ENCODE data around the gene HOXA7. TPM values are rescaled to one million over a fixed set of nuclear protein-coding genes. Genes with fewer than 3 reads are reported as not detected.

Gene HOXA7
- total and polyA plus RNA-seq, 9 donors, result 0.23 to 4.5 (median 0.75) TPM

- H3K4me3 ChIP-seq, result peak overlapping the region; percentile 46
- peaks cover 2% of the 10 kb centered on the region for H3K4me1 ChIP-seq (ENCODE audit: insufficient read depth)
- no peaks in the 10 kb centered on the region for H3K36me3 ChIP-seq
- WGBS, 3 donors, result 2% methylated on average over 68 to 72 of the region's 72 CpGs
- H3K27me3 ChIP-seq, result peaks cover 18% of the 10 kb centered on the region
- no peak overlapping the region for H3K27ac ChIP-seq
- intact Hi-C loops (cut with DNase I), result loop anchor here in 1 of 4 donors (10.0 kb wide), 1 partner anchor 1320 kb away; no protein-coding TSS in a partner anchor
- TF ChIP-seq CTCF (IDR thresholded peaks at IDR 0.05) (no peak), EP300 (IDR thresholded peaks at IDR 0.05) (no peak), POLR2A (IDR thresholded peaks at IDR 0.05) (no peak)
- H3K9me3 ChIP-seq, result no peaks in the 10 kb centered on the region
- DNase-seq, result peak in 2 of 5 donors; percentile 21 to 46
Observed at GRCh38 chr7:27184337-27185012, 28.0 kb upstream of the HOXA7 start.

DNA sequence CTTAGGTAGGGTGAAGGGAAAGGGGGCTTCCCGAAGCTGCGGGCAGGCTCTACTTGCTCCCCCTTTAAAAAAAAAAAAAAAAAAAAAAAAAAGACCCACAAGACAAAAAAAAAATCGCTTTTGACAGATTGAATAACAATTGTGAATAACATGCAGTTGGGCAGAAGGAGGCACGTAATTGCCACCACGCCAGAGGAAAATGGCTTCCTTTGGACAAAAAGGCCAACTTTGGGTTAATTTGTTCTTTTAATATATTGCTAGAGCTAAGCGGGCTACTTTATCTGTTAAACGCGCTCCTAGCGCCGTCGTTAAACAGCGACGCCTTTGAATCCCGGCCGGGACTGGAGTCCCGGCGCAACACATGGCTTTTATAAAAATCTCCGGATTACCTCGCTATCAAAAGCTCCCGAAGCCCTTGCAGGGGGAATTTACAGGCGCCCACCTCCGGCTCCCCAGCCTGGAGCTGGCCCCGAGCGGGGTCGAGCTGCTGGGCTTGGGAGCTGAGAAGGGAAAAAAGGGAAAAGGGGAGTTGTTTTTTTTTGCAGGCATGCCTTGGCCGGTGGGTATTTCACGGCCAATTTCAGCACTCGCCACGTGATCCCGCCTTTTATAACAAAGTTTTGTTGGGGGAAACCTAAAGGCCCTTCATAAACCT is 27.3 kb upstream of the HOXA7 start:
- Histone ChIP-seq H3K27ac (no peak overlapping the region), H3K27me3 (peaks cover 18% of the 10 kb centered on the region), H3K36me3 (no peaks in the 10 kb centered on the region), H3K4me1 (ENCODE audit: insufficient read depth) (peaks cover 2% of the 10 kb centered on the region), H3K9me3 (no peaks in the 10 kb centered on the region), H3K4me3 (peak overlapping the region; percentile 46)
- intact Hi-C loops (cut with DNase I), result loop anchor here in 1 of 4 donors (10.0 kb wide), 1 partner anchor 1319 kb away; no protein-coding TSS in a partner anchor
- peak in 1 of 5 donors; percentile 34 for DNase-seq
- 5 to 6% (median 5%) methylated on average over 30 of the region's 30 CpGs for WGBS, 3 donors
- TF ChIP-seq EP300 (IDR thresholded peaks at IDR 0.05) (no peak), CTCF (IDR thresholded peaks at IDR 0.05) (no peak), POLR2A (IDR thresholded peaks at IDR 0.05) (no peak)

DNA sequence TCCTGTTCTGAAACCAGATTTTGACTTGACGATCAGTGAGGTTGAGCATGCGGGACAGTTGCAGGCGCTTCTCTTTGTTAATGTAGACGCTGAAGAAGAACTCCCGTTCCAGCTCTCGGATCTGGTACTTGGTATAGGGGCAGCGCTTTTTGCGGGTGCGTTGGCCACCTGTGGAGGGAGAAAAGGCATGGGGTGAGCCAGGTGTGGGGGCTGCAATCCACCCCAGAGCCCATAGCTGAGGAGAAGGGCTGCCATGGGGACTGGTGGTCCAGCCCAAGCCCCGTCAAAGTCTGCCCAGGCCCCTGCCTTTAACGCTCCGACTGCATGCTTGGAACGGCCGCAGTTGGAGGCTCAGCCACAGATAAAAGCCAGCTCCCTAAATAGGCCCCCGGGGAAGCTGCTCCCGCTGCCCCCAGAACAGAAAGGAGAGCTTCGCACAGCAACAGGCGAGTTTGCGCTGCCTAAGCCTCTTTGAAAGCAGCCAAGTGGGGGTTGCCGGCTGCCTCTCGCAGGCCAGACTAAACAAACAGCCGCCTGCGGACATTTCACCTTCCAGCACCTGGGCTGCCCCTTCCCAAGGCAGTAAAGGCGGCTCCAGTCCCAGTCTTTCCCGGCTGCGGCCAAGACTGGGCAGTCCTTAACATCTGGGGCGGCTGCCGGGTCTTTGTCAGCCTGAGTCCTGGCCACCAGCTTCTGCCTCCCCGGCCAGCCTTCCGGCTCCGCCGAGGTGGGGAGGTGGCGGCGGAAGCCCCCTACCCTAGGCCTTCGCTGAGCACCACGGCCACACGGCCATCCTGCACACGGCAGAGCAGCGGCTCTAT is 26.6 kb upstream of the HOXA7 start:
- peak in 1 of 5 donors; percentile 30 for DNase-seq
- no peak overlapping the region for H3K27ac ChIP-seq
- TF ChIP-seq CTCF (IDR thresholded peaks at IDR 0.05), result no peak
- TF ChIP-seq EP300 (IDR thresholded peaks at IDR 0.05), result no peak
- TF ChIP-seq POLR2A (IDR thresholded peaks at IDR 0.05), result no peak
- WGBS, 3 donors, result 8 to 9% (median 9%) methylated on average over 39 of the region's 39 CpGs
- peak overlapping the region; percentile 46 for H3K4me3 ChIP-seq
- H3K4me1 ChIP-seq (ENCODE audit: insufficient read depth), result peaks cover 2% of the 10 kb centered on the region
- H3K36me3 ChIP-seq, result no peaks in the 10 kb centered on the region
- no peaks in the 10 kb centered on the region for H3K9me3 ChIP-seq
- intact Hi-C loops (cut with DNase I), result loop anchor here in 1 of 4 donors (10.0 kb wide), 1 partner anchor 1318 kb away; no protein-coding TSS in a partner anchor
- H3K27me3 ChIP-seq, result peaks cover 18% of the 10 kb centered on the region

DNA sequence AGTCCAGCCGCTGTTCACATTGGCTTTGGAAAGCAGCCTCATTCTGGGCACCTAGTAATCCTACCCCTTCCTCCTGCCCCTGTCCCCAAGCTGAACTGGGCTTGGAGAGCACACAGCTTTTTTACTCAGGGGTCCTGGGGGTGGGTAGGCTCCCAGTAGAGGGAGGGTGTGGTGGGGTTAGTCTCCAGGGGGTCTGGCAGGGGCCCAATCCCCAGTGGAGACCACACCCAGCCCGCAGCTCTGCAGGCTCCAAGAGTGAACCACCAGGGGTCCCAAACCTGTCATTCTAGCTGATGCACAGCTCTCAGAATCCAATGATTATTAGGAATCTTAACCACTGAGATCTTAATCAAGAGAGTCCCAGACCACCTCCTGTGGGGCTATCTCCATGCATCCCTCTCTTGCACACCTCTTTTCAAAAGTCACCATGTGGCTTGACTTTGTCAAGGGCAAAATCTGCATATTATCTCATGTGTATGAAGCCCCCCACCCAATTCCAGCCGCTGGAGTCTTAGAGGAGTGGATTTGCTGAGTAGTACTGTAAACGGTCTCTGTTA is 25.9 kb upstream of the HOXA7 start:
- no peaks in the 10 kb centered on the region for H3K36me3 ChIP-seq
- H3K9me3 ChIP-seq, result no peaks in the 10 kb centered on the region
- peaks cover 2% of the 10 kb centered on the region for H3K4me1 ChIP-seq (ENCODE audit: insufficient read depth)
- H3K4me3 ChIP-seq, result peak overlapping the region; percentile 46
- TF ChIP-seq EP300 (IDR thresholded peaks at IDR 0.05) (no peak), POLR2A (IDR thresholded peaks at IDR 0.05) (no peak), CTCF (IDR thresholded peaks at IDR 0.05) (no peak)
- peak in 1 of 5 donors; percentile 29 for DNase-seq
- H3K27me3 ChIP-seq, result peaks cover 18% of the 10 kb centered on the region
- H3K27ac ChIP-seq, result no peak overlapping the region
- intact Hi-C loops (cut with DNase I), result loop anchor here in 1 of 4 donors (10.0 kb wide), 1 partner anchor 1318 kb away; no protein-coding TSS in a partner anchor
- WGBS, 3 donors, result 22 to 43% (median 34%) methylated on average over 4 of the region's 4 CpGs

Data from ovary (tissue), 9 donors.